Smooth muscle cell of the brain vasculature (primary cell): ENCODE measurements around the gene MYMK.

Experiments used
- DNase-seq: peaks from one replicate; pipeline ENCODE4 v3.0.0-alpha.2; 2012; ENCODE audit warnings: low read depth, low spot score

MYMK gene

GRCh38 chr9:133535306-133535877, 10.6 kb upstream of the MYMK start:
- DNase-seq, result no peak

- no peak for DNase-seq
These were observed 9.9 kb upstream of the MYMK start, which contains the start of gene ADAMTSL2 for GRCh38 chr9:133534346-133535291. ADAMTSL2 (plus strand) TSS chr9:133534704; CDS start chr9:133536713, 2,009 bp downstream.

GRCh38 chr9:133533857-133534256, 9.1 kb upstream of the MYMK start:
- DNase-seq, result no peak

- no peak for DNase-seq
These were observed 8.3 kb upstream of the MYMK start for GRCh38 chr9:133532937-133533668.

- no peak for DNase-seq
These were observed 6.5 kb upstream of the MYMK start for GRCh38 chr9:133531293-133531692.

- no peak for DNase-seq
These were observed 5.1 kb upstream of the MYMK start for GRCh38 chr9:133529874-133530273.

GRCh38 chr9:133529457-133529856, 4.7 kb upstream of the MYMK start:
- DNase-seq, result no peak

- DNase-seq, result no peak
These were observed 4.1 kb upstream of the MYMK start for GRCh38 chr9:133528876-133529241.

- DNase-seq, result no peak
These were observed 3.5 kb upstream of the MYMK start for GRCh38 chr9:133528001-133528875.

- no peak for DNase-seq
These were observed 2.7 kb upstream of the MYMK start for GRCh38 chr9:133527444-133527920.

- DNase-seq, result no peak
These were observed 2.1 kb upstream of the MYMK start for GRCh38 chr9:133526721-133527321.

- no peak for DNase-seq
These were observed 918 bp upstream of the MYMK start for GRCh38 chr9:133525677-133526076.

- no peak for DNase-seq
These were observed 613 bp downstream of the MYMK start for GRCh38 chr9:133524146-133524545.

GRCh38 chr9:133523106-133523505, 1.7 kb downstream of the MYMK start:
- no peak for DNase-seq

- no peak for DNase-seq
These were observed 2.5 kb downstream of the MYMK start for GRCh38 chr9:133522073-133522910.

- DNase-seq, result no peak
These were observed 3.4 kb downstream of the MYMK start for GRCh38 chr9:133521122-133522072.

- no peak for DNase-seq
These were observed 4.5 kb downstream of the MYMK start for GRCh38 chr9:133520121-133520835.

GRCh38 chr9:133519693-133520092, 5.1 kb downstream of the MYMK start:
- DNase-seq, result no peak
